ENCODE measurements around the gene HS3ST3B1.

Gene HS3ST3B1

GRCh38 chr17:14321476-14321949, 20.6 kb downstream of the HS3ST3B1 start:
- no peak for DNase-seq (ENCODE audit: low read depth, low spot score)

GRCh38 chr17:14321980-14322776, 21.3 kb downstream of the HS3ST3B1 start:
- DNase-seq (ENCODE audit: low read depth, low spot score): no peak

GRCh38 chr17:14323522-14323981, 22.7 kb downstream of the HS3ST3B1 start:
- no peak for DNase-seq (ENCODE audit: low read depth, low spot score)

GRCh38 chr17:14325618-14326167, 24.8 kb downstream of the HS3ST3B1 start:
- no peak for DNase-seq (ENCODE audit: low read depth, low spot score)

DNA sequence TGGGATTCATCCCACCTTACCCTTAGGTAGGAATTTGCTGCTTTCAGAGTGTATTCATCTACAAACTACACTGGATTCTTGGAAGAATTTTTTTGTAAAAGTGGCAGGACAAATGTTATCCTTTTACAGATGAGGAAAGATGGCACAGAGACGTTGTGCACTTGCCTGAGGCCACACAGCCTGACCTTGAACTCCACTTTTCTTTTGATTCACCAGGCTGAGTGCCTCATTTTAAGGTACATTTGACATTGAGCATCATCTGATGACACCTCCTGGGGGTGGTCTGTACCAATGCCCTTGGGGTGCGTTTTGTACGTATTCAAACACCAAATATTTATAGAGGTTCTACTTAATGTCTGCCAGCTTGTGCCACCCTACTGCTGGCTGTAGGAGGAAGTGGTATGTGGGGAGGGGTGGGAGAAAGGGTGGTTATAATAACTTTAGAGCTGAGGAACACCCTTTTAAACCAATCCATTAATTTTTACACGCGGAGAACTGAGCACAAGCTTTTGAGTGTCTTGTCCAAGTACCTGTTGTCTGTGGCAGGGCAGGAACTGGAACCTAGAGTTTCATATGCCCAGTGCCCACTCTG, 29.1 kb downstream of the HS3ST3B1 start:
- DNase-seq (ENCODE audit: low read depth, low spot score): no peak

DNA sequence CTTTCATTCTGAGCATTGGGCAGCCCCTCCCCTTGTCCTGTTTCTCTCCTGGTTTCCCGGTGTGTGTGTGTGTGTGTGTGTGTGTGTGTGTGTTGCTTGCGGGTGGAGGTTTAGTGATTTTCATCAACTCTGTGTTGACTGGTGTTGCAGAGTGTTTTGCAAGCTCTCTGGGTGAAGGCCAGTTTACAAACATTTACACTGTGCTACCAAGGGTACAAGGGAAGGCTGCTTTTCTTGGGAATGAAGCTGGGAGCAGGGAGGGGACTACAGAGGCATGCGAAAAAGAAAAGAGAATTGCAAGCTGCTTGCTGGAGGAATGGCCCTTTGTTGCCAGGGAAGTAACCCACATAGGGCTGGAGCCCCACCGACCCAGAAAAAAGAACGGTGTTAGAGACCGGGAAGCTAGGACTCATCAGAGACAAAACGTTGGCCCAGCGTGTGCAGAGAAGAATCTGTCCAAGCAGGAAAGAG, 29.6 kb downstream of the HS3ST3B1 start:
- DNase-seq (ENCODE audit: low read depth, low spot score): no peak

DNA sequence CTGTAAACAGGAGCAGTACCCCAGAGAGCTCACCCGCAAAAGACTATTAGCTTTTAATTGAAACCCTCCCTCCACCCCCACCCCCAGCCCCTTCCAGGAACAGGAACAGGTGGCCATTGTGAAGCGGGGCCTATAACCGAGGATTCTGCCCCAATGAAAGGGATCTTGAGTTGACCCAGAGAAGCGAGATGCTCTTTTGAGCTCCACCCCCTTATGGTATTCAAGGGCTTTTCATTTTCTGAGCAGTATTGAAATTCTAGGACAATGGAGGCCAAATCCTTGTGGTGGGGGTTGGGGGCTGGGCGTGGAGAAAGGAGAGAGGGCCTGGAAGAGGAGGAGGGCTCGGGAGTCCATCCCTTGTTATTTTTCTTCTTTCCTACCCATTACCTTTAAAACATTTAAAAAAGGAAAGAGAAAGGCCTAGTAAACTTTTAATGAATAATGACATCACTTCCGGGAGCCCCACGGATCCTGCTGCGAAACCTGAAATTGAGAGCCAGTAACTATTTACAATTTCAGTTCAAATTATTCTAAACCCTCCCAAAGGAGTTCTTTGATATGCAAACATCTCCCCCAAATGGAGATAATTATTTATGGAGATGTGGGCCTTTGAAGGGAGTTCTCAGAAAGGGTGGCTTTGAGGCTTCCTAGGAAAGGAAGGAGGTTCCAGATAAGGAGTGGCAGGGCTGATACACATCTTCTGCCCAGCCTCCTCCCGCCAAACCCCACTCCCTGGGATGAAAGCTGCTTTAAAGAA, 30.5 kb downstream of the HS3ST3B1 start:
- no peak for DNase-seq (ENCODE audit: low read depth, low spot score)

DNA sequence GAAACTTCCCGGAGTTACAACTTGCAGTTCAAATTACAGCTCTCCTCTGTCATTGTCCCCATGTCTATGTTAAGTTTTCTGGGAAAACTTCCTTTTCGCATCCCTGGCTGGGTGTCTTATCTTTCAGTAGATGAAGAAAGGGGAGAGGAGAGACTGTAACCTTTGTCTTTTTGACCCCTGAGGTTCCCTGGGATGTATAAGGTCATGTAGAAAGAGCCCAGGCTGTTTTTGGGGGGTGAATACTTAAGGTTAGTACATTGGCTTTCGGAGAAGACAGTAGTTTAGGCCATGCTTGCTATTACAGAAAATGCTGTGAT, 31.1 kb downstream of the HS3ST3B1 start:
- no peak for DNase-seq (ENCODE audit: low read depth, low spot score)

GRCh38 chr17:14332331-14332730, 31.4 kb downstream of the HS3ST3B1 start:
- no peak for DNase-seq (ENCODE audit: low read depth, low spot score)

GRCh38 chr17:14333506-14333905, 32.6 kb downstream of the HS3ST3B1 start:
- DNase-seq (ENCODE audit: low read depth, low spot score): no peak

- DNase-seq (ENCODE audit: low read depth, low spot score): no peak
Measured at GRCh38 chr17:14334276-14334840, 33.5 kb downstream of the HS3ST3B1 start.

GRCh38 chr17:14334919-14335318, 34.0 kb downstream of the HS3ST3B1 start:
- DNase-seq (ENCODE audit: low read depth, low spot score): no peak

- no peak for DNase-seq (ENCODE audit: low read depth, low spot score)
Measured at GRCh38 chr17:14336418-14336817, 35.5 kb downstream of the HS3ST3B1 start.

- peak; percentile 19 for DNase-seq (ENCODE audit: low read depth, low spot score)
Measured at GRCh38 chr17:14337596-14338079, 36.8 kb downstream of the HS3ST3B1 start.

- DNase-seq (ENCODE audit: low read depth, low spot score): no peak
Measured at GRCh38 chr17:14340857-14341754, 40.2 kb downstream of the HS3ST3B1 start.

GRCh38 chr17:14341866-14342265, 41.0 kb downstream of the HS3ST3B1 start:
- DNase-seq (ENCODE audit: low read depth, low spot score): no peak

GRCh38 chr17:14346801-14347200, 45.9 kb downstream of the HS3ST3B1 start:
- DNase-seq (ENCODE audit: low read depth, low spot score): no peak

DNA sequence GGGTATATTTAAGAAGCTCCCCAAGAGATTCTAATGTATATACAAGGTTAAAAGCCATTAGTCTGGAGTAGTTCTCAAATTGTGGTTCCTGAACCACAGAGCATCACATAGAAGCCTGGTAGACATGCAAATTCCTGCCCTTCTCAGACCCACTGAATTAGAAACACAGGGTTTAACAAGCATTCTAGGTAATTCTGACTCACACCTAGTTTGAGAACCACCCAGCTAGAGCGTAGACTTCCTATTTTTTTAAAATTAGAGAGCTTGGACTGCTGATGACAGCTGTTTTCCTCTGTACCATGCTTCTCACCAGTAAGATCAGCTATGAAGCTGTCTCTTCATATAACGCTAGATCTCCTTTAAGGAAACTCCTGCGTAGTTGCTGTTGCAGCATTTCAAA, 50.6 kb downstream of the HS3ST3B1 start:
- no peak for DNase-seq (ENCODE audit: low read depth, low spot score)

- no peak for DNase-seq (ENCODE audit: low read depth, low spot score)
Measured at GRCh38 chr17:14352136-14352535, 51.3 kb downstream of the HS3ST3B1 start.

DNA sequence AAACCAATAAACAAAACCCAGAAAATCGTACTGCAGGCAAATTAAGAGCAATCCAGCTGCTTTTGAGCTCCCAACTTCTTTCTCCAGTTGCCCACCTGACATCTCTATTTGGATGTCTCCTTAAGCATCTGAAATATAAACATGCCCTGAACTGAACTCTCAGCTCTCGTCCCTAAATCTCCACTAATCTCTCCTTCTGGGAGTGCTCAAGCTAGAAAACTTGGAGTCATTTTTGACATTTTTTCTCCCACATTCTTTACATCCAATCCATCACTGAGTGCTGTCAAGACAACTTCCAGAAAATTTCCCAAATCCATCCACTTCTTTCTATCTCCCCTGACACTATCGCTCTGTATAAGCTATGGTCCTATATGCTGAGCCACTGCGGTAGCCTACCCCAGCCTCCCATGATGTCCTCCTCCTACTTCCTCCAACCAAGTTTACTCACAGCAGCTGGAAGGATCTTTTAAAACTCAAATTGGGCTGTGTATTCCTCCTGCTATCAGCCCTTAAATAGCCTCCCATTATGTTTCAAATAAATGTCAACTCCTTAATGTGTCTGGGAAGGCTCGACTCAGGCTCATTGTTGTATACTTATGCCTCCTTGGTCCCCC, 53.1 kb downstream of the HS3ST3B1 start:
- DNase-seq (ENCODE audit: low read depth, low spot score): no peak

All from activated naive CD8-positive, alpha-beta T cell treated with anti-CD3 and anti-CD28 coated beads, Interleukin-2, amount 50 U/mL, for 16 hours (primary cell).